HG03097 (cell line): Measurements from ENCODE around the gene CHD5.

ENCODE experiments used
- ATAC-seq: cut with Tn5 transposase; IDR thresholded peaks from one replicate; pipeline ENCODE4 v1.9.1; 2021; ENCODE audit not compliant: unreplicated experiment, low FRiP score

CHD5 gene

DNA sequence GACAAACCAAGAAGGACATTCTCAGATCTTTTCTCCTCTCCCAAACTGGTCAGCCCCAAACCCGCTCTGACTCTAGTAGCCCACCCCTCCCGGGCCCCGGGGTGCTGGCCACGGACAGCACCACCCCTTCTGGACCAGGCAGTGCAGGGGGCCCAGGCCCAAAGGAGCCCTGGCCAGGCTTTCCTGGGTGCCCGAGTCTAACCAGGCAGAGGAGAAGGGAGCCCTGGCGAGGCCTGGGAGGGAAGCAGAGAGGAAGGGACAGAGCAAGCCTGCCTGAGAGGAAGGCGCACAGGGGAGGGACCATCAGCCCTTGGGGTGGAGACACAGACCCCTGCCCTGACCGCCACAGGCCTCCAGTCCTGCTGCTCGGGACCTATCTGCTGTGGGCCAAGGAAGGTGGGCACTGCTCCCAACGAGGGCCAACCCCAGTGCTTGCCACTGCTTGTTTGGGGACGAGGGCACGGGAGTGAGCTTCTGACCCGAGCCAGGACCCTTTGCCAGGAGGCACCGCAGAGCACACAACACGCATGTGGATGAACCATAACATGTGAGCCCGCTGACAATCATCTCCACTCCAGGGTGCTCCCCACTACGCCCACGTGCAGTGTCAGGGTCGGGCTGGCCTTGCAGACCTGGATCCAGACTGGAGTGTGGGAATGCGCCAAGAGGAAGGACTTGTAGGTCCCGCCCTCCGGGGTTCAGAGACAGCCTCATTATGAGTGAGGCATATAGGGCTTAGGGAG is 76.8 kb downstream of the CHD5 start:
- ATAC-seq, result no peak

DNA sequence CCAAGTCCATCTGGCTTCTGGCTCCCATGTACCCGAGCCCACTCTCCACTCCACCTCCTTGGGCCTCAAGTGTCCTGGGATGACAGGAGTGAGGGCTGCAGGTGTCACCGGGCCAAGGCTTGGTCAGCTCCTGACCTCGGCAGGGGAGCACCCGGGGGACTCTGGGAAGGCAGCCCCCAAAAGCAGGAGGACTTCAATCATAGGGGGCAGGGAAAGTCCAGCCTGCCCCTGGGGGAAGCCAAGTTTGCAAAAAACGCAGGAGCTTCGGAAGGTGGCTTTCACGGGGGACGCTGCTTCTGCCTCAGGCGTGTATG is 77.6 kb downstream of the CHD5 start:
- ATAC-seq, result no peak

DNA sequence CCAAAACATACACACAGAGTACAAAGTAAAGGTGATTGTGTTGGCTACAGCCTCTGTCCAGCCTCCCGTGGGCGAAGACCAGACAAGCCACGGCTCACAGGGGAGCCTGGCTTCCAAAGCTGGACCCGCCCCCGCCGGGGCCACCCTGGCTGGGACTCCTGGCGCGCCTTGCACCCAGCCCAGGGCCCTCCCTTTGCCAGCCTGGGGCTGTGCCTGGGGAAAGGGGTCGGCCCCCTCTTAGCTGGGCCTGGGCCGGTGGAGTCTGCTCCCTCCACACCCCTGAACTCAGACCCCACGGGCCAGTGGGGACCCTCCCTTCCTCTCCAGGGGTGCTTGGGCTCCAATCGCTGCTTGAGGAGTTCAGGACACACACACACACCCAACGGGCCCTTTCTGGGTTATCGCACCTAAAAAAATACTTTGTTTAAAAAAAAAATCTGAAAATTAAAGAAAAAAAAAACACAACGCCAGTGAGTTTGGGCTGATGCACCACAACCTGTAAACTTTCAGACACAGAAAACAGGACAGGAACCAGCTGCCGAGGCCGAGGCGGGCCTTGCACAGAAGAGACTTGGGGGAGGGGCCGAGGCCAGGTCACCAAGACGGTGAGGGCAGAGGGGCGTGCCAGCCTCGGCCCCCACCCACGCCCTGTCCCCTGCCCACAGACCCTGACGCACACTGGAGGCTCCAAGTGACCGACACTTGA is 78.1 kb downstream of the CHD5 start:
- no peak for ATAC-seq

DNA sequence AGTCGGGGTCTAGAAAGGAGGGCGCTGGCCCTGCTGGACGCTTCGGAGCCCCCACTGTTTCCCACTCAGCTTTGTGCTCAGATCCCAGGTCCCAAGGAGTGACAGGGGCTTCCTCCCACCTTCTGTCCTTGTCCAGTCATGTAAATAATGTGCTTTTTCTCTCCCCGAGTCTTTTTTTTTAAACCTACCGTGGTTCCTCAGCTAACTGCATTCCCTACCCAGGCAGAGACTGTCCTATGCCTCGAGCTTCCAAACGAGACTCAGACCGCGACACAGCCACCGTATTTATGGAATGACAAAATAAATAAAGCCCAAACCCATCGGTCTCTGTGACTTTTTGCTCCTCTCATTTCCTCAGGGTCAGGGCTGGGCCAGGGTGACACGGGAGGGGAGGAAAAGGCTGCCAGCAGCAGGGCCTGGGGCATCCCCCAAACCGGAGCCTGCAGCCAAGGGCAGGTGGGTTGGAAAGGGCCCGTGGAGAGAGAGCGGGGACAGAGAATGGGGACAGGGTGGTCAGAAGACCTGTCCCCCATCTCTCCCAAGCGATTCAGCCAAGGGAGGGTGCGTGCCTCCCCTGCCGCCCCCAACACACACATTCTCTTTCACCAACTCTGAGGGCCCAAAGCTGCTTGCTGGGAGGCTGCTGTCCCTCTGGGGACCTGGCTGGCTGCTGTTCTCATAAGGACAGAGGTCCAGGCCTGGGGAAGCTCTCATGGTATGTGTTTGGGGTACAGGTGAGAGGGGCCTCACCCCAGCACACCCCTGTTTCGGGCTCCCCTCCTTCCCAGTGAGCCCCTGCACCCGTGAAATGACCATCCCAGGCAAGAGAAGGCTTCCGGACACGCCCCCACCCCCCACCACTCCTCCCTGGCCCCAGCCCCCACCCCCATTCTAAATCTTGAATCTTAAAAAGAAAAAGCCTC is 79.0 kb downstream of the CHD5 start:
- no peak for ATAC-seq

DNA sequence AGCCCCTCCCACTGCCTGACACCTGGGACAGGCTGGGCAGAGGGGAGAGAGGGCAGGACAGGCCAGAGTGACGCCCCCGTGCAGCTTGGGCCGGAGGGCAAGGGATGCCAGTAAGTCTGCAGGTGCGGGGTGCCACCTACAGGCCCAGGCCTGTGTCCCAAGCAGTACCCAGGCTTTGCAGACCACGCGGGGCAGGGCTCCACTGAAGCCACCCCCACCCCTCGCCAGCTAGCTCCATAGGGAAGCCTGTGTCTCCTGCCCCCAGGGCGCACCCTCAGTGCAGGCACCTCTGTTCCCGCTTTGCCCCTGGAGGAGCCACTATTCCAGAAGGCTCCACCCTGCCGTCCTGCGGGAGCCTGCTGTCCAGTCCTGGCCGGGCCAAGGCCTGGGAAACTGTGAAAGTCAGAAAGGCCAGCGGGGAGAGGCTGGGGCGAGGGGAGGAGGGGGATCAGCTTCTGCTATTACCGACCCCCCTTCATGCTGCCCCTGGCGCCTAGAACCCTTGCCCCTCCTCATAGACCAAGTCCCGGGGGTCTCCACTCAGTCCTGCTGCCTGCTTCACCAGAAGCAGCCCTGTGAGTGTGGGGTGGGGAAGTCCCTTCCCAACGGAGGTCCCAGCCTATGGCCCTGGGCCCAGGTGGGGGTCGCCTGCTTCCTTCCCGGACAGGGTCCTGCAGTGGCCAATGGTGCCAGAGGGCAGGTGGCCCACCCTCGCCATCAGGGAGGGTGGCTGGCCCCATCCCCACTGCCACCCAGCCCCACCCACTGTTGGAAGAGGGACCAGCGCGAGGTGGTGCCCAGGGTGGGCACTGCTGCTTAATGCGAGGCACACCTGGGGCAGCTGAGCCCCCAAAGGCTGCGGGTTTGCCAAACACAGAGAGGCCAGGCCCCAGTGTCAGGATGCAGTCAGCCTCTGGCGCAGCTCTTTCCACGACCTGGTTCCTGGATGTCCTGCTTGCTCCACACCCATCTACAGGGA is 80.0 kb downstream of the CHD5 start:
- ATAC-seq, result no peak

DNA sequence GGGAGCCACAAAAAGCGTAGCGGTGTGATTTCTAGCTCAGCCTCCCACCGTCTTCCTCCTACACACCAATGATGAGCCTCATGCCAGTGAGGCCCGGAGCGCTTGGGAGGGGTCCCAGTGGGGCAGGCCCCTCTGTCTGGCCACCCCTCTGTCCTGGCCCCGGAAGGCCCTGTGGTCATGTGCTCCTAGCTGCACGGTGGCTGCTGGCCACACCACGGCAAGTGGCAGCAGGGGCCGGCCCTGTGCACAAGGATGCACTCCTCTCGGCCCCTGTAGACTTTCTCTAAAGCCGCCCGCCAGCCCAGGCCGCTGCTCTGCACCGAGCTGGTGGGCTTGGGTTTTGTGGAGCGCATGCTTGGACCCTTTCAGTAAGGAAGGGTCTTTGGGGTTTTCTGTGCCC is 80.8 kb downstream of the CHD5 start:
- no peak for ATAC-seq

DNA sequence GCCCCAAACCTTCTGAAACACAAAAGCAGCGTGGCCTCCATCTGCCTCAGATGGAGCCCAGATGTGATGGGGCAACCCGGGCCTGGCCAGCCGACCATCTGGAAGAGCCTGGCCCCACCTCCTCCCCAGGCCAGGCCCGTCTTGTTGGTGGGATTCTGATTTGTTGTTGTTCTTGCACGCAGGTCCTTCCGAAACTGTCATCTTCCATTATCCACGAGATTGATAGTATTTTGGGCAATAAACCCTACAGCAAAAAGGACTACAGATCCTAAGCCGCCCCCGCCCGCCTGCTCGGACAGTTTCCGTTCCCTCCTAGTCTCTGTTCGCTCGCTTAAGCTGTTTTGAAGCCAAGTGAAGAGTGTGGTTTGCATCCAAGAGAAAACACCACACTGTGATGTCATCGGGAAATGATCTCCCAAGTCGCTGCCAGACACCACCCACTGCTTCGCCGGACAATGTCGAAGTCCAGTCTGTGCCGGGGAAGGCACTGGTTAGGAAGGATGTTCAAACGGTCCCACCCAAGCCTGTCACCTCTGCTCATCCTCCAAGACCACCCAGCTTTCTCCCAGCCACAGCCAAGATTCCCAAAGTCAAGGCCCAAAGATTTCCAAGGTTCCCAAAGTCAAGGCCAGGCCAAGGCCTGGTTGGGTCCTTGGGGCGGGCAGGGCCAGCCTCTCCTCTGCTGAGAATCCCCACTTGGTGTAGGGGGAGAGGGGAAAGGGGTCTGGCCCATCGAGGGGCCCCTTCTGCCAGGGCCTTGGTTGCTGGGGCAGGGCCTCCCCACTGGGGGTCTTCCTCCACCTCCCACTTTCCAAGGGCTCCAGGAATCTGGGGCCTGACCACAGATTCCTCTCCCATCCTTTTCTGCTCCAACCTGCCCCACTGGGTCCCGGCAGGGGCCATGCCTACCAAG is 81.6 kb downstream of the CHD5 start:
- ATAC-seq, result no peak

DNA sequence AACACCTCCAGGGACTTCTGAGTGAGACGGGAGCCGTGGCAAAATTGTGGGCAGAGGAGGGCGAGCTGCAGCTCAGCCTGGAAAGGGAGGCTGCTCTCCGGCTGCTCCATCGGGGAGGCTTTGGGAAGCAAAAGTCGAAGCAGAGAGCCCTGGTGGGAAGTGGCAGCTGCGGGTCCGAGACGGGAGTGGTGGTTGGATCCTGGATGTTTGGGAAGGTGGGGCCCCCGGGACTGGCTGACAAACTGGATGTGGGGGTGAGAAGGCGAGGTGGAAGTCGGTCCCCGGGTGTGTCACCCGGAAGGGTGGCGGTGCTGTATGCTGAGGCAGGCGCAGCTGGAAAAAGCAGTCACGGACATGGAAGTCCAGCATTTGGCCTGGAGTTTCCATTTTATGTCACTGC is 82.3 kb downstream of the CHD5 start:
- ATAC-seq, result no peak

DNA sequence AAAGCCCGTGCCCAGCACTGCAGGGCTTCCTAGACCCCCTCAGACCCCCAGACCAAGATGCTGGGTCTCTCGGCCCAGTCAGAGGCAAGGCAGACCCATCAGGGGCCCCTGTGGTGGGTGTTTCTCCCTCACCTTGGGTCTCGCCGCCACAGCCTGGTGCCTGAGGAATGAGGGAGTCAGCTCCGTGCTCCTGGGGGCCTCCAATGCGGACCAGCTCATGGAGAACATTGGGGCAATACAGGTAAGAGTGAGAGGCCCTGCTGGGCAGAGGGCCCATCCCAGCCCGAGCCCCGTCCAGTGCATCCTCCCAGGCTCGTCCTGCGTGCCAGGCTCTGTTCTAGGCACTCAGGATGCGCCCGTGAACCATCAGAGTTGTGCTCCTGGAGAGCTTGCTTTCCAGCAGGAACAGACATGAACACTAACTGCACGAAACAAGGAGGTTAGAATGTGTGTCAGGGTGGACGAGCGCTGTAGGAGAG is 83.0 kb downstream of the CHD5 start:
- no peak for ATAC-seq

DNA sequence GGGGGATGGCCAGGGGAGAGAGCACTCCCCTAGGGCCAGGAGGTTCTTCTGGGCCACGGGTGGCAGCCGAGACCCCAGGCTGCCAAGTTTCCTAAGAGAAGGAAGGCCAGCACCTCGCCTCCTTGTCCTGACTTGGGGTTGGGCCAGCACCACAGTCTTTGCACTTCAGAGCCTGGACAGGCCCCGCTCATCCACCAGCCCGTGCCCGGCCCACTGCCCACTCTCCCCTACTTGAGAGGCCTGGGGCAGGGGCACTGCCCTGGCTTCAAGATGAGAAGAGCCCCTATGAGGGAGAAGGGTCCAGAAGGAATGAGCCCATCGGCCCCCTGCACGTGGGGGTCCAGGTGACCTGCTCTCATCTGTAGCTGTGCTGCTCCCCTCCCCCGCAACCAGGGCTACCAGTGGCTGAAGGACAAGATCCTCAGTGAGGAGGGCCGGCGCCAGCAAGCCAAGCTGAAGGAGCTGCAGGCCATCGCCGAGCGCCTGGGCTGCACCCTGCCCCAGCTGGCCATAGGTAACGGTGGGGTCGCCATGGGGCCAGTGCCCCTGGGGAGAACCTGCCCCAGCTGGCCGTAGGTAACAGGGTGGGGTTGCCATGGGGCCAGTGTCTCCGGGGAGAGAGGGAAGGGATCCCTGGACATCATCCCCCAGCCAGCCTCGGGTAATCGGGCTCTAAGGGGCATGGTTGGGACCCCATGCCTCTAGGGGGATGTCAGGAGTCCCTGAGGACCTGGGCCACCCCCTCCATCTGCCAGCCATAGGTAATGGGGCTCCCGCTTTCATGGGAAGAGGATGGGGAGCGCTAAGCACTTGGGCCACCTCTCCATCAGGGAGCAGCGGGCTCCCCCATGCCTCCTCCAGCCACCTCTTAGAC is 83.6 kb downstream of the CHD5 start:
- no peak for ATAC-seq

DNA sequence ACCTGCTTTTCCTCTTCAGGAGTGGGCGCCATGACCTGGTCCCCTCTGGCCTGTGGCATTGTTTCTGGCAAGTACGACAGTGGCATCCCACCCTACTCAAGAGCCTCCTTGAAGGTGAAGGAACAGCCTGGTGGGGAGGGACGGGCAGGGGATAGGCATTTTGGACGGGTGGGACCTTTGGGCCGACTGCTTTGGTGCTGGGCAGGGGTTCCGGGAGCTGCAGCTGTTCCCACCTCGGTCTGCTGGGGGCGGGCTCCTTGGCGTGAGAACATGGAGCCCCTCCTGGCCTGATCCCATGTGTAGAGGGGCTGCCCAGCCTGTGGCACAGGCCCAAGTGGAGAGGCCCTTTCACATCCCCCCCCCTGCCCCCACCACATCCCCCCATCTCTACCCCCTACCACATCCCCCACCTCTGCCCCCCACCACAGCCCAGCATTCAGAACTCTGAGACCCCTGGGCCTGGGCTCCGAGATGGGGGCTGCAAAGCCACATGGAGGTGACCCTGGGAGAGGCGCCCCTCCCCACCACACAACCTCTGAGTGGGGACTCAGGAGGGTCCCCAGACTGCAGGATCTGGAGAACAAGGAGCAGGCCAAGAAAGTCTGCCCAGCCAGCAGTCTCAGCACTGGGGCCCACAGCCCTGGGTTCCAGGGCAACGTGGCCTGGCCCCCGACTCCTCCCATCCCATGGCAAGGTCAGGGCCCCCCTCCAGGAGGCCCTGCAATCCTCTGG is 84.4 kb downstream of the CHD5 start:
- ATAC-seq, result no peak

DNA sequence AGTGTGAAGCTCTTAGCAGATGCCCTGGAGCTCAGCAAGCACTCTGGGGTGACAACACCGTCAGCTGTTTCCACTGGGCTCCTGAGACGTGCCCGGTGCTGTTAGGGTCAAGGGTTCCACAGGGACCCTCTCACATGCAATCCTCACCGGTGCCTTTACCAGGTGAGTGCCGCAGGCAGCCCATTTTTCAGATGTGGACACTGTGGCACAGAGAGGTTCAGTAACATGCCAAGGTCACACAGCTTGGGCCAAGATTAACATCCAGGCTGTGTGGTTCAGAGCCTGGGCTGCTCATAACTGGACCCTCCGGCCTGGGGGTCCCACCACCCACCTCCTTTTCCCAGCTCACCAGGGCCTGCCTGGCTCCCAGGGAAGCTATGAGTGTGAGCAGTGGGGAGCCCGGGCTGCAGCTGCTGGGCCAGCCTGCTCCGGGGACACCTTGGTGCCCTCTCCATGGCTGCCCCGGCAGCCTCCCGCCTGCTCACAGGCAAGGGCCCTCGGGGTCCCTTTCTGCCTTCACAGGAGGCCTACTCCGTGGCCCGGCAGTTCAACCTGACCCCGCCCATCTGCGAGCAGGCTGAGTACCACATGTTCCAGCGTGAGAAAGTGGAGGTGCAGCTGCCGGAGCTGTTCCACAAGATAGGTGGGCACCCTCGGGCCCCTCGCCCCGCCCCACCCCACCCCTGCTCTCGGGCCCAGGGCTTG is 85.2 kb downstream of the CHD5 start:
- no peak for ATAC-seq

DNA sequence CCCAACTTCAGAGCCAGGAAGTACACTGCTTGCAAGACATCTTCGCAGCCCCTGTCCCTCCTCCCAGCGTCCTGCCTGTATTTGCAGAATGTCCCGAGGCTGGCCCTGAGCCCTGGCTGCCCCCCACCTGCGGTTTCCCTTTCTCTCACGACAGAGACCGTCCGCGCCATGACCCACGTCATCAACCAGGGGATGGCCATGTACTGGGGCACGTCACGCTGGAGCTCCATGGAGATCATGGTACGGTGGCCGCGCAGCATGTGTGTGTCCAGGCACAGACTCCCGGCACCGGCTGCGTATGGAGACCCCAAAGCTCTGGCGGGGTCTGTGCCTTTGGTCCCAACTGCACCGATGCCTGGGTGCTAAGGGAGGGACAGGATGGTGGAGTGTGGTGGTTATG is 85.9 kb downstream of the CHD5 start:
- ATAC-seq, result no peak

DNA sequence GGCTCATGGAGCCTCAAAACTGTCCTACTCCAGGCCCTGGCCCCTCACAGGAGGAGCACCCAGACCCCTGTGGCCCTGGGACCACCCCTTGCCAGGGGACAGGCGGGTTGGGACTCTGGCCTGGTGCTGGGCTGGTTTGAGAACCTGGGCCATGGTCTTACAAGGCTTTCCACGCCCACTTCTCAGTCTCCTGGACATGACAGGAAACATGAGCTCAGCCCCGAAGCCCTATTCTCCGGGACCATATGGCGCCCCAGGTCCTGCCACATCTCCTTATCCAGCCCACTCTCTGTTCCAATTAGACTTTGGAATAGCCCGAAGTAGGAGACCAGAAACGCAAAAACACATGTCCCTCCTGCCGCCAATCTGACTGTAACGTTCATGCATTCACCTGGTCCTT is 86.5 kb downstream of the CHD5 start:
- ATAC-seq, result no peak

DNA sequence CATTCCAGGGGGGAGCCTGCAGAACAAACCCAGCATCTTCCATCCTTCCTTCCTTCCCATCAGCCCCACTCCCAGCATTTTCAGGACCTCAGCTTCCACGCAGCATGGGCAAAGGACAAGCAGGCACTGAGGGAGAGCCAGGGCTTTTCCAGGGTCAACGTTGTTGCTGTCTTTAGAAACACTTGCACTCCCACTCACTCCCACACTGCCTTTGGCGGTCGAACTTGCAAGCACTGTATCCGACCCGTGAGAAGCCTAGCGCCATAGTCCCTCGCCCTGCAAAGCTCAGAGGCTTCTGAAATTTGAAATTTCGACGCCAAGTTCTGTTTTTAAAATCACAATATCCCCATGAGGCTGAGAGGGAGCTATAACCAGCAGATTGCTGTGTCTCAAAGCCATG is 87.0 kb downstream of the CHD5 start:
- ATAC-seq, result no peak

DNA sequence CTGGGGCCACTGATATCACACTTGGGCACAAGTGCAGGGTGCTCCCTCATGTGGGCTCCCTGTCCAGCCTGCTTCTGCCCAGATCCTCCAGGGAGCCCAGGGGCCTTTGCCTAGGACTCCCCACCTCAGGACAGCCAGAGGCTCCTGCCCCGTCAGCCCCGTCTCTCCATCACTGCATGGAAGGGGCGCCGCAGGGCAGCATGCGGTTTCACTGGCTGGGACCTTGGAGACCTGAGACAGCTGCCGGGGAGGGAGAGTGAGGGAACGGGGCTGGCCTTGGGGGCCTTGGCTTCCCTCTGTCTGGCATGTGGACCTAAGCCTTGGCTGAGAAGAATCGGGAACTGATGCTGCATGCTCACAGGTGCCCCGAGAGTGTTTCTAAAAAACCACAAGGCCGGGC is 87.9 kb downstream of the CHD5 start:
- ATAC-seq, result no peak

DNA sequence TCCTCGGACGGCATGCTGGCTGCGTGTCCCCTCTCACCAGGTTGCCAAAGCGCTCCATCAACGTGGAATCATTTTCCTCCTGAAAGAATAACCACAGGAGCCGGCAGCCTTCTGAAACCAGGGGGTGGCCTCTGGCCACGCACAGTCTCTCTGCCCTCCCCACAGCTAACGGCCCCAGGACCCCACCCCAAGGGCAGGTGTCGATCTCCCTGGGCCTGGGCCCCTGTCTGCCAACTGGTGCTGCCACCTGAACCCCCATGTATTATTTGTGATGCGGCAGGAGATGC is 88.4 kb downstream of the CHD5 start:
- no peak for ATAC-seq
